Breast epithelium (tissue), 4 donors: Measurements from ENCODE around the gene DGCR8. TPM values are rescaled to one million over a fixed set of nuclear protein-coding genes. Genes with fewer than 3 reads are reported as not detected.
"Not testable (repeated sequence)": the region's sequence is repeated elsewhere in the genome, so short reads cannot be mapped to it uniquely, and the experiment has no call there.

Experiments used
- DNase-seq, 2 donors: peaks; one replicate each; pipeline ENCODE4 v3.0.0-alpha.2; 2019; ENCODE audit warnings: low spot score in 2 of 2
- H3K27ac ChIP-seq, 2 donors: fragments of 200-600 bp; sonication (generic) in 1 of 2; one replicate each; pipeline ENCODE4 v1.5.1; 2016 to 2019; ENCODE audit warnings: mild to moderate bottlenecking in 1 of 2
- H3K27me3 ChIP-seq, 2 donors: fragments of 200-600 bp; sonication (generic) in 1 of 2; one replicate each; pipeline versions ENCODE4 v1.5.1 to v1.6.0; 2017 to 2019; ENCODE audit warnings: control low read depth in 1 of 2, mild to moderate bottlenecking in 1 of 2
- H3K36me3 ChIP-seq: fragments of 200-600 bp; one replicate; pipeline ENCODE4 v1.5.1; 2019
- H3K4me1 ChIP-seq, 2 donors: fragments of 200-600 bp; sonication (generic); one replicate each; pipeline ENCODE4 v1.5.1; 2016 to 2019; ENCODE audit warnings: control low read depth in 1 of 2
- H3K4me3 ChIP-seq, 3 donors: fragments of 200-600 bp; sonication (generic); 1 replicate in 2 of 3; 2 replicates in 1 of 3; pipeline ENCODE4 v1.5.1; 2016 to 2019; ENCODE audit warnings: mild to moderate bottlenecking in 3 of 3, moderate library complexity in 2 of 3
- H3K9me3 ChIP-seq, 2 donors: fragments of 200-600 bp; sonication (generic) in 1 of 2; one replicate each; pipeline ENCODE4 v1.5.1; 2016 to 2019; ENCODE audit warnings: control low read depth in 1 of 2
- CTCF ChIP-seq, 3 donors: fragments of 450-650 bp; IDR thresholded peaks; one replicate each; pipeline ENCODE4 v1.5.1; 2016 to 2017; ENCODE audit warnings: antibody characterized with exemption in 3 of 3, mild to moderate bottlenecking in 3 of 3, moderate library complexity in 3 of 3
- POLR2A ChIP-seq: fragments of 450-650 bp; IDR thresholded peaks from one replicate; pipeline ENCODE4 v1.6.1; 2016; ENCODE audit warnings: antibody characterized with exemption, mild to moderate bottlenecking, moderate library complexity
- POLR2AphosphoS5 ChIP-seq, 3 donors: sonication (generic); formaldehyde crosslinking; IDR thresholded peaks; one replicate each; pipeline ENCODE4 v1.6.1; 2017; ENCODE audit warnings: antibody characterized with exemption in 3 of 3
- intact Hi-C: fragments of 100-400 bp; cut with DNase I; formaldehyde crosslinking; loops from one replicate; pipeline ENCODE4 v1.15.1; 2023; ENCODE audit warnings: low total_unique reads
- total RNA-seq, 3 donors: library from RNA; depleted of rRNA; stranded (reverse); fragments of >200 nt; gene quantifications; one replicate each; pipeline ENCODE4 v1.1.0, GENCODE V29; 2016

Gene DGCR8
- total RNA-seq, 3 donors from 2014 or later: 18.4 to 34.7 (median 29.0) TPM

GRCh38 chr22:20156611-20157429, 76.8 kb downstream of the DGCR8 start:
- intact Hi-C loops: no loop called here
- peak; percentile 83 to 90 for DNase-seq
- H3K27me3 ChIP-seq: peaks cover 0 to 8% of the 10 kb centered on the region in 2 donors

GRCh38 chr22:20157430-20158183, 77.6 kb downstream of the DGCR8 start:
- intact Hi-C loops: loop anchor here (2.0 kb wide), 1 partner anchor 127 kb away; no protein-coding TSS in a partner anchor
- H3K27me3 ChIP-seq: peaks cover 0 to 8% of the 10 kb centered on the region in 2 donors
- no peaks in the 10 kb centered on the region for H3K36me3 ChIP-seq
- H3K9me3 ChIP-seq: no peaks in the 10 kb centered on the region
- no peak overlapping the region for H3K27ac ChIP-seq
- TF ChIP-seq POLR2A: no peak
- TF ChIP-seq POLR2AphosphoS5 (IDR thresholded peaks at IDR 0.05): no peak
- TF ChIP-seq CTCF (IDR thresholded peaks at IDR 0.05): no peak
- no peak for DNase-seq
- no peaks in the 10 kb centered on the region for H3K4me1 ChIP-seq
- H3K4me3 ChIP-seq: no peak overlapping the region

More at GRCh38 chr22:20156611-20157429, 76.8 kb downstream of the DGCR8 start:
- Histone ChIP-seq H3K4me3 (no peak overlapping the region), H3K9me3 (no peaks in the 10 kb centered on the region), H3K36me3 (no peaks in the 10 kb centered on the region), H3K4me1 (no peaks in the 10 kb centered on the region), H3K27ac (no peak overlapping the region)
- TF ChIP-seq CTCF (IDR thresholded peaks at IDR 0.05) (peak; percentile 99 to 100 (median 99)), POLR2AphosphoS5 (IDR thresholded peaks at IDR 0.05) (no peak)

- Histone ChIP-seq H3K27me3 (peaks cover 0 to 8% of the 10 kb centered on the region in 2 donors), H3K36me3 (no peaks in the 10 kb centered on the region), H3K4me3 (no peak overlapping the region), H3K4me1 (no peaks in the 10 kb centered on the region), H3K27ac (no peak overlapping the region), H3K9me3 (no peaks in the 10 kb centered on the region)
- intact Hi-C loops: loop anchor here (2.0 kb wide), 1 partner anchor 126 kb away; no protein-coding TSS in a partner anchor
- no peak for DNase-seq
- TF ChIP-seq POLR2AphosphoS5 (IDR thresholded peaks at IDR 0.05) (no peak), CTCF (IDR thresholded peaks at IDR 0.05) (no peak), POLR2A (no peak)
Measured at GRCh38 chr22:20158391-20159036, 78.5 kb downstream of the DGCR8 start.

- Histone ChIP-seq H3K36me3 (no peaks in the 10 kb centered on the region), H3K4me1 (no peaks in the 10 kb centered on the region), H3K9me3 (no peaks in the 10 kb centered on the region), H3K27ac (no peak overlapping the region), H3K27me3 (peaks cover 0 to 8% of the 10 kb centered on the region in 2 donors), H3K4me3 (no peak overlapping the region)
- TF ChIP-seq POLR2A: no peak
- TF ChIP-seq CTCF (IDR thresholded peaks at IDR 0.05): no peak
- TF ChIP-seq POLR2AphosphoS5 (IDR thresholded peaks at IDR 0.05): no peak
- intact Hi-C loops: loop anchor here (2.0 kb wide), 1 partner anchor 126 kb away; no protein-coding TSS in a partner anchor
- no peak for DNase-seq
Measured at GRCh38 chr22:20159076-20159475, 79.0 kb downstream of the DGCR8 start.

GRCh38 chr22:20159531-20159930, 79.5 kb downstream of the DGCR8 start:
- H3K4me1 ChIP-seq, H3K9me3 ChIP-seq, H3K36me3 ChIP-seq, DNase-seq, H3K27ac ChIP-seq, H3K27me3 ChIP-seq, H3K4me3 ChIP-seq: not testable (repeated sequence)
- intact Hi-C loops: loop anchor here (2.0 kb wide), 1 partner anchor 125 kb away; no protein-coding TSS in a partner anchor
